ENCODE results near the gene ACOX3.

ACOX3 gene

DNA sequence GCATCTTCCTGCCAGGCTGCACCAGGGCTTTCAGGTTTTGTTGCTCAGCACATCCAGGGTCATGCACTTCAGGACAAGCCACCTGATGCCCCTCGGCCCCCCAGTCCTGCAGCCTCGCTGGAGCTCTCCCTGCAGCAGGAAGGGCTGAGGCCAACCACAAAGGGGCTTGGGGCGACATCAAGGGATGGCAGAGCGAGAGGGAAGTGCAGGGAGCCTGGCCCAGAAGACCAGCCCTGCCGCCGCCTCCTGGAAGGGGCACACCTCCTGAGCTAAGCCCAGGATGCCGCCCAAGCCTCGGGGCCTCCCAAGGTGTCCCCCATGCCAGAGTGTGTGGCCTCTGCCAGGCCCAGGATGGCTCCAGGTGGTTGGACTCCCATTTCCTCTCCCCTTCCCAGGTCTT is 37.2 kb upstream of the ACOX3 start:
- Histone ChIP-seq H3K4me3 (ENCODE audit: low read depth, low read length) (no peak overlapping the region), H3K9me3 (no peaks in the 10 kb centered on the region), H3K27me3 (no peaks in the 10 kb centered on the region), H3K4me1 (no peaks in the 10 kb centered on the region), H3K36me3 (peaks cover 6% of the 10 kb centered on the region; the same call in 1 of the 2 replicates)
- TF ChIP-seq, protein P1, sequence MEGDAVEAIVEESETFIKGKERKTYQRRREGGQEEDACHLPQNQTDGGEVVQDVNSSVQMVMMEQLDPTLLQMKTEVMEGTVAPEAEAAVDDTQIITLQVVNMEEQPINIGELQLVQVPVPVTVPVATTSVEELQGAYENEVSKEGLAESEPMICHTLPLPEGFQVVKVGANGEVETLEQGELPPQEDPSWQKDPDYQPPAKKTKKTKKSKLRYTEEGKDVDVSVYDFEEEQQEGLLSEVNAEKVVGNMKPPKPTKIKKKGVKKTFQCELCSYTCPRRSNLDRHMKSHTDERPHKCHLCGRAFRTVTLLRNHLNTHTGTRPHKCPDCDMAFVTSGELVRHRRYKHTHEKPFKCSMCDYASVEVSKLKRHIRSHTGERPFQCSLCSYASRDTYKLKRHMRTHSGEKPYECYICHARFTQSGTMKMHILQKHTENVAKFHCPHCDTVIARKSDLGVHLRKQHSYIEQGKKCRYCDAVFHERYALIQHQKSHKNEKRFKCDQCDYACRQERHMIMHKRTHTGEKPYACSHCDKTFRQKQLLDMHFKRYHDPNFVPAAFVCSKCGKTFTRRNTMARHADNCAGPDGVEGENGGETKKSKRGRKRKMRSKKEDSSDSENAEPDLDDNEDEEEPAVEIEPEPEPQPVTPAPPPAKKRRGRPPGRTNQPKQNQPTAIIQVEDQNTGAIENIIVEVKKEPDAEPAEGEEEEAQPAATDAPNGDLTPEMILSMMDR (IDR thresholded peaks at IDR 0.05; ENCODE audit: low read depth, low read length), result no peak
- DNase-seq, result no peak

DNA sequence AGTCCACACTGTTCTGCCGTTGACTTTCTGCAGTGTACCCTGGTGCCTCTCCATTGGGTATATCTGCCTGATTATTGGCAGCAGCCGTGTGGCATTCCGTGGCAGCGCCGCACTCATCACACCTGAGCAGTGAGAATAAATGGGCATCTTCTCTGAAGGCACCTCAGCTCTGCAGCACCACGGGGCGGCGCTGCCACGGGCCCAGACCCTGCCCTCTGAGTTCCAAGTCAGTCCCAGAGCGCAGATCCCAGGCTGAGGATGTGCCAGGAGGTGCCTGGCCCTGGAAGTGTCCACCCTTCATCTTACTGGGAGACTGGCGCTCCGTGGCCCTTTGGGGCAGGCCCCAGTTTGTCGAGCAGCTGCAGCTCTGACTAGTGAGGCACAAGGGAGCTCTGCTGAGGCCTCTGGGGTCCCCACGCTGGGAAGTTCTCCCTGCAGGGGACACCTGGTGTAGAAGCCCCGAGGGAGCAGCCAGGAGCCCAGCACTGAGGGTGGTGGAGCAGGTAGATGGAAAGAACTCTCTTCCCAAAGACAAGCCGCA is 36.6 kb upstream of the ACOX3 start:
- TF ChIP-seq, protein P1 (IDR thresholded peaks at IDR 0.05; ENCODE audit: low read depth, low read length), result no peak
- H3K4me3 ChIP-seq (ENCODE audit: low read depth, low read length), result no peak overlapping the region
- H3K27me3 ChIP-seq, result no peaks in the 10 kb centered on the region
- H3K36me3 ChIP-seq, result peaks cover 6% of the 10 kb centered on the region; the same call in 1 of the 2 replicates
- no peaks in the 10 kb centered on the region for H3K9me3 ChIP-seq
- no peaks in the 10 kb centered on the region for H3K4me1 ChIP-seq
- no peak for DNase-seq

DNA sequence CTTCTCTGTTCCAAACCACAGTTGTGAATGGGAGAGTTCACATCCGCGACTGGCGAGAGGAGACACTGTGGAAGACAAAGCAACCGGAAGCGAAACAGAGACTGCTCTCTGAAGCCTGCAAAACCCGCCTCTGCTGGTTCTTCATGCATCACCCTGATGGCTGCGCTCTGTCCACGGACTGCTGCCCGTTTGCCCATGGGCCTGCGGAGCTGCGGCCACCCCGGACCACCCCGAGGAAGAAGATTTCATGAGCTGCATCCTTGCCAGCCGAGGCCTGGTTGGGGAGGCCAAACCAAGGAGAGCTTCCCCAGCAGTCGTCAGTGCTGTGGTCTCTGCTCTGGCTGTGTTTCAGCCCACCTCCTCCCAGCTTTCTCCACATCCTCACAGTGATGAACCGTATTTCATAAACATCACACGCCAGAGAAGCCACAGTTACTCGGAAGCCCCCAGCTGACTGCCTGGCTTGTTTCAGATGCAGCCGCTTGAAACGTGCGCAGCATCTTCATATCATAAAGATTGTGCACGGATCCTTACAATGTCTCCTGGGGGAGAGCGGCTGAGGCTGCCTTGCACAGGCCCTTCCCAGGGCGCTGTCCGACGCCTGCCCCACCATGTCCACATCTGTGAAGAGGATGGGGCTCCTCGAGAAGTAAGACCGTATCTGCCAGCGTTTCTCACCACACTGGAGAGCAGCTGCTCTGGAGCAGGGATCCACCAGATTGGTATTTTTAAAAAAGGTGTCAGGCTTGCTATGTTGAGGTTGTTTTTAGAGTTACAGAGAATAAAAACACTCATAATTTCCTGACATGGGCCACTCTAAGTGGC is 35.4 kb upstream of the ACOX3 start:
- TF ChIP-seq, protein P1 (IDR thresholded peaks at IDR 0.05; ENCODE audit: low read depth, low read length), result no peak
- peaks cover 6% of the 10 kb centered on the region; the same call in 1 of the 2 replicates for H3K36me3 ChIP-seq
- no peaks in the 10 kb centered on the region for H3K4me1 ChIP-seq
- DNase-seq, result no peak
- H3K4me3 ChIP-seq (ENCODE audit: low read depth, low read length), result no peak overlapping the region
- H3K27me3 ChIP-seq, result no peaks in the 10 kb centered on the region
- no peaks in the 10 kb centered on the region for H3K9me3 ChIP-seq

DNA sequence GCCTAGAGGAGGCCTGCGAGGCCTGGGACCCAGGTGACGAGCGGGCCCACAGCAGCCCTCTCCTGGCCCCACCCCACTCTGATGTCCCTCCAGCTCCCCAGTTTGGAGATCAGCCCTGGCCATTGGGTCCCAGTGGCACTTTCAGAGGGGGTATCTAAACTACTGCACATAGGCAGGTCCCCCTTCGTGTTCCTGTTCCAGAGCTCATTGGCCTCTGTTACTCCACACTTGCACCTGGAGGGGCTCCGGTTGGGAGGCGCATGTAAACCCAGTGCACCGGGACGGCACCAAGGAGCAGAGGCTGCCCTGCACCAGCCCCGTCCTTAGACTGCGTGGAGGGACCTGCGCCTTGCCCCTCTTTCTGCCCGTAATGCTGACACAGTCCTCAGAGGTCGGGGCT is 34.3 kb upstream of the ACOX3 start:
- H3K27me3 ChIP-seq, result no peaks in the 10 kb centered on the region
- TF ChIP-seq, protein P1 (IDR thresholded peaks at IDR 0.05; ENCODE audit: low read depth, low read length), result no peak
- H3K4me1 ChIP-seq, result no peaks in the 10 kb centered on the region
- H3K4me3 ChIP-seq (ENCODE audit: low read depth, low read length), result no peak overlapping the region
- no peak for DNase-seq
- no peaks in the 10 kb centered on the region for H3K9me3 ChIP-seq
- peaks cover 7% of the 10 kb centered on the region for H3K36me3 ChIP-seq

DNA sequence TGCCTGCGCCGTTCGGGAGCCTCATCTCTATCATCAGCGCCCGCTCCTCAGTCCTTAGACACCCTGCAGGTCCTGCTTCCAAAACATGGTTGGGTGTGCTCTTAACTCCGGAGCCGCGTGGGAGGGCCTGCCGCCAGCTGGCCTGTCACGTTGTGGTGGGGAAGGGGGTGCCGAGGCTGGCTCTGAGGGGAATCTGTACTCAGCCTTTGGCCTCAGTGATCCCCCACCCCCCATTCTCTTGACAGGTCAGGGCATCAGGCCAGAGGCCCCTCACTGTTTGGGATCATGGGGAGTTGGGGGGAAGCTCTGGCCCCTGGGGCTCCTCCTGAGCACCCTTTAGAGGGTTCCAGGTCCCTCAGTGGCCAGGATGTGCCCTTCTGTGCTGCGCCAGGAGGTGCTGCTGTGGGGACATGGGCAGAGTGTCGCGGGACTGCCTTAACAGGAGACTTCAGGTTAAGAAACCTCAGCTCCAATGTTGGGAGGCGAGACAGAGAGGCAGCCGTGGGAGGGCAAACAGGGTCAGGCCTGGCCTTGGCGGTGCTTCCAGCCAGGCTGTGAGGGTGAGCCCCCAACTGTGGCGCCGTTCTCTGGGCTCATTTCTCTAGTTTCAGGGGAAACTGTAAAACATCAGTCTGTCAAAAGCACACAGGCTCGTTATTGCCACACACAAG is 33.5 kb upstream of the ACOX3 start:
- TF ChIP-seq, protein P1 (IDR thresholded peaks at IDR 0.05; ENCODE audit: low read depth, low read length), result no peak

More for the DNA sequence above, 33.5 kb upstream of the ACOX3 start:
- no peak for DNase-seq
- H3K9me3 ChIP-seq, result no peaks in the 10 kb centered on the region
- H3K27me3 ChIP-seq, result no peaks in the 10 kb centered on the region
- H3K36me3 ChIP-seq, result peaks cover 15% of the 10 kb centered on the region
- no peak overlapping the region for H3K4me3 ChIP-seq (ENCODE audit: low read depth, low read length)
- H3K4me1 ChIP-seq, result no peaks in the 10 kb centered on the region

Measured in BE2C (cell line).